Measurements from ENCODE around the gene PNPLA8.

- TF ChIP-seq, protein P1, sequence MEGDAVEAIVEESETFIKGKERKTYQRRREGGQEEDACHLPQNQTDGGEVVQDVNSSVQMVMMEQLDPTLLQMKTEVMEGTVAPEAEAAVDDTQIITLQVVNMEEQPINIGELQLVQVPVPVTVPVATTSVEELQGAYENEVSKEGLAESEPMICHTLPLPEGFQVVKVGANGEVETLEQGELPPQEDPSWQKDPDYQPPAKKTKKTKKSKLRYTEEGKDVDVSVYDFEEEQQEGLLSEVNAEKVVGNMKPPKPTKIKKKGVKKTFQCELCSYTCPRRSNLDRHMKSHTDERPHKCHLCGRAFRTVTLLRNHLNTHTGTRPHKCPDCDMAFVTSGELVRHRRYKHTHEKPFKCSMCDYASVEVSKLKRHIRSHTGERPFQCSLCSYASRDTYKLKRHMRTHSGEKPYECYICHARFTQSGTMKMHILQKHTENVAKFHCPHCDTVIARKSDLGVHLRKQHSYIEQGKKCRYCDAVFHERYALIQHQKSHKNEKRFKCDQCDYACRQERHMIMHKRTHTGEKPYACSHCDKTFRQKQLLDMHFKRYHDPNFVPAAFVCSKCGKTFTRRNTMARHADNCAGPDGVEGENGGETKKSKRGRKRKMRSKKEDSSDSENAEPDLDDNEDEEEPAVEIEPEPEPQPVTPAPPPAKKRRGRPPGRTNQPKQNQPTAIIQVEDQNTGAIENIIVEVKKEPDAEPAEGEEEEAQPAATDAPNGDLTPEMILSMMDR (IDR thresholded peaks at IDR 0.05; ENCODE audit: insufficient read depth, low read length, poor library complexity, severe bottlenecking) = no peak
- no peak for TF ChIP-seq EZH2phosphoT487 (conservative IDR thresholded peaks at IDR 0.05; ENCODE audit: low read length)
Observed at GRCh38 chr7:108460964-108461363, 65.0 kb downstream of the PNPLA8 start.

All from SU-DHL-6 (cell line).